Endodermal cell (in vitro differentiated cells): ENCODE measurements around the gene CDH26. TPM values are rescaled to one million over a fixed set of nuclear protein-coding genes. Genes with fewer than 3 reads are reported as not detected.

Experiments
- DNase-seq: peaks from one replicate; pipeline ENCODE4 v3.0.0-alpha.2; 2017
- H3K27ac ChIP-seq: 2 replicates; pipeline ENCODE4 v1.5.1; 2013; ENCODE audit warnings: mild to moderate bottlenecking, low read depth, low read length, moderate library complexity
- H3K27me3 ChIP-seq: 2 replicates; pipeline ENCODE4 v1.6.1; 2013; ENCODE audit warnings: mild to moderate bottlenecking, low read length, moderate library complexity; ENCODE audit not compliant: insufficient read depth, control insufficient read depth, poor library complexity, severe bottlenecking
- H3K36me3 ChIP-seq: 2 replicates; pipeline ENCODE4 v1.7.0; 2013; ENCODE audit warnings: mild to moderate bottlenecking, low read length, moderate library complexity; ENCODE audit not compliant: control insufficient read depth, insufficient read depth
- H3K4me1 ChIP-seq: one replicate; pipeline ENCODE4 v1.7.0; 2013; ENCODE audit warnings: low read length; ENCODE audit not compliant: control insufficient read depth, insufficient read depth
- H3K4me3 ChIP-seq: 2 replicates; pipeline ENCODE4 v1.5.1; 2013; ENCODE audit warnings: mild to moderate bottlenecking, low read length, moderate library complexity
- H3K9ac ChIP-seq: 2 replicates; pipeline ENCODE4 v1.6.1; 2013; ENCODE audit warnings: mild to moderate bottlenecking, low read length, moderate library complexity; ENCODE audit not compliant: poor library complexity, severe bottlenecking; ENCODE audit errors: extremely low read depth
- H3K9me3 ChIP-seq: 2 replicates; pipeline ENCODE4 v1.6.1; 2013; ENCODE audit warnings: mild to moderate bottlenecking, low read length, moderate library complexity; ENCODE audit not compliant: control insufficient read depth
- H3K27ac Mint-ChIP-seq: 2 replicates; pipeline ENCODE4 v1.8.0; 2020; ENCODE audit warnings: mixed read lengths
- H3K27me3 Mint-ChIP-seq: 2 replicates; pipeline ENCODE4 v1.8.0; 2021; ENCODE audit warnings: mild to moderate bottlenecking, mixed read lengths; ENCODE audit not compliant: insufficient read depth
- H3K36me3 Mint-ChIP-seq: 2 replicates; pipeline ENCODE4 v1.8.0; 2020; ENCODE audit warnings: low read depth, mixed read lengths
- H3K4me1 Mint-ChIP-seq: 2 replicates; pipeline ENCODE4 v1.8.0; 2020; ENCODE audit warnings: mixed read lengths
- H3K4me3 Mint-ChIP-seq: 2 replicates; pipeline ENCODE4 v1.8.0; 2020; ENCODE audit warnings: mild to moderate bottlenecking, moderate library complexity, mixed read lengths
- H3K9me3 Mint-ChIP-seq: 2 replicates; pipeline ENCODE4 v1.8.0; 2020; ENCODE audit warnings: mild to moderate bottlenecking, mixed read lengths
- WGBS, 2 experiments: methylation state at CpG; one replicate each; pipeline versions ENCODE4 v1.1.5 to v1.1.7; 2013; ENCODE audit warnings: missing lambda C conversion rate in 2 of 2, mixed read lengths in 1 of 2; ENCODE audit not compliant: insufficient coverage in 1 of 2, insufficient read length in 1 of 2; 5-methylcytosine and 5-hydroxymethylcytosine counted together
- total RNA-seq, 2 donors: library from RNA; stranded (reverse); fragmentation: NEBNext Ultra II Directional in 1 of 2; extraction: Animal tissue kit (Norgen Biotek cat#: 25700) in 1 of 2; gene quantifications; 2 replicates in 1 of 2; 3 replicates in 1 of 2; pipeline ENCODE4 v1.2.1, GENCODE V29; 2021
- TF ChIP-seq, protein P1 (sequence below): fragments of 200-600 bp; sonication (generic); conservative IDR thresholded peaks from 2 replicates; pipeline ENCODE4 v1.5.0; 2021; ENCODE audit warnings: antibody characterized with exemption, mild to moderate bottlenecking

CDH26 gene
- total RNA-seq, 2 donors from 2014 or later: 0.97 to 2.0 TPM

DNA sequence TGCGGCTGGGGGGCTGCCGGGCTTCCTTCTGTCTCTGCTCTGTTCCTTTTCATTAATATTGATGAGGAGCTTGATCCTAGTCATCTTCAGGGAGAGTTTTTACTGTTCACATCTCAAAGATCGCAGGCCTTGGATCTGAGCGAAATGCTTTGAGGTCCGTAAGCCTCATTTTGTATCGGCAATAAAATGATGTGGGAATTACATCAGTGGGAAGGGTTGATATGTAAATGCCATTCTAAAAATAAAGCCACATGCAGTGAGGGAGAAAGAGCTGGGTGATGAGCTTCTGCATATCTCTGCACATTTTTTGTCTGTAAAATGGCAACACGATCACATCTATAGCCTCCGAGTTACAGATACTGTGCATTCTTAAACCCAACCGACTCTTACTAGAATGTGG lies 24.9 kb downstream of the CDH26 start:
- H3K9ac ChIP-seq: no peak overlapping the region
- H3K27me3 ChIP-seq: no peaks in the 10 kb centered on the region
- no peak overlapping the region for H3K4me3 Mint-ChIP-seq
- TF ChIP-seq, protein P1, sequence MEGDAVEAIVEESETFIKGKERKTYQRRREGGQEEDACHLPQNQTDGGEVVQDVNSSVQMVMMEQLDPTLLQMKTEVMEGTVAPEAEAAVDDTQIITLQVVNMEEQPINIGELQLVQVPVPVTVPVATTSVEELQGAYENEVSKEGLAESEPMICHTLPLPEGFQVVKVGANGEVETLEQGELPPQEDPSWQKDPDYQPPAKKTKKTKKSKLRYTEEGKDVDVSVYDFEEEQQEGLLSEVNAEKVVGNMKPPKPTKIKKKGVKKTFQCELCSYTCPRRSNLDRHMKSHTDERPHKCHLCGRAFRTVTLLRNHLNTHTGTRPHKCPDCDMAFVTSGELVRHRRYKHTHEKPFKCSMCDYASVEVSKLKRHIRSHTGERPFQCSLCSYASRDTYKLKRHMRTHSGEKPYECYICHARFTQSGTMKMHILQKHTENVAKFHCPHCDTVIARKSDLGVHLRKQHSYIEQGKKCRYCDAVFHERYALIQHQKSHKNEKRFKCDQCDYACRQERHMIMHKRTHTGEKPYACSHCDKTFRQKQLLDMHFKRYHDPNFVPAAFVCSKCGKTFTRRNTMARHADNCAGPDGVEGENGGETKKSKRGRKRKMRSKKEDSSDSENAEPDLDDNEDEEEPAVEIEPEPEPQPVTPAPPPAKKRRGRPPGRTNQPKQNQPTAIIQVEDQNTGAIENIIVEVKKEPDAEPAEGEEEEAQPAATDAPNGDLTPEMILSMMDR: no peak
- 94 to 97% methylated on average over 4 to 7 of the region's 9 CpGs for WGBS, 2 experiments
- no peaks in the 10 kb centered on the region for H3K9me3 ChIP-seq
- H3K36me3 ChIP-seq: no peaks in the 10 kb centered on the region
- no peak overlapping the region for H3K27ac Mint-ChIP-seq
- H3K4me1 Mint-ChIP-seq: peaks cover 4% of the 10 kb centered on the region
- no peaks in the 10 kb centered on the region for H3K36me3 Mint-ChIP-seq
- H3K4me1 ChIP-seq: no peaks in the 10 kb centered on the region
- H3K27me3 Mint-ChIP-seq: no peaks in the 10 kb centered on the region
- no peak for DNase-seq
- no peak overlapping the region for H3K4me3 ChIP-seq
- H3K9me3 Mint-ChIP-seq: no peaks in the 10 kb centered on the region
- H3K27ac ChIP-seq: no peak overlapping the region

DNA sequence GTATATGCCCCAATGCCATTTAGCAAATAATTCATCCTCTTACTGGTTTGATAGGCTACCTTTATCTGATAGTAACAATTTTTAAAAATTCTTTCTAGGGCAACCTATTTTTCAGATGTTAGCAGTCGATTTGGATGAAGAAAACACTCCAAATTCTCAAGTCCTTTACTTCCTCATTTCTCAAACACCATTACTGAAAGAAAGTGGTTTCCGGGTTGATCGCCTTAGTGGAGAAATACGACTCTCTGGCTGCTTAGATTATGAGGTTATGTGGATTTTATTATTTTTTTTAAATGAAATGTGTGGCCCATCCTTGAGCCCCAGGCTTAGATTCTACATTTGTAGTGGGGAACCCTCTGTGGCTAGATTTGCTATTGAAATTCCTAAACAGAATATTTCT lies 26.3 kb downstream of the CDH26 start:
- no peak overlapping the region for H3K27ac Mint-ChIP-seq
- Histone ChIP-seq H3K9ac (no peak overlapping the region), H3K27me3 (no peaks in the 10 kb centered on the region), H3K36me3 (no peaks in the 10 kb centered on the region), H3K9me3 (no peaks in the 10 kb centered on the region), H3K27ac (no peak overlapping the region), H3K4me1 (no peaks in the 10 kb centered on the region), H3K4me3 (no peak overlapping the region)
- peaks cover 2% of the 10 kb centered on the region for H3K36me3 Mint-ChIP-seq
- no peak overlapping the region for H3K4me3 Mint-ChIP-seq
- no peaks in the 10 kb centered on the region for H3K27me3 Mint-ChIP-seq
- TF ChIP-seq, protein P1: no peak
- H3K9me3 Mint-ChIP-seq: no peaks in the 10 kb centered on the region
- WGBS, 2 experiments: 83% methylated on average over 4 of the region's 4 CpGs; no CpG with 5 or more reads in 1 of the 2 experiments
- no peak for DNase-seq
- H3K4me1 Mint-ChIP-seq: peaks cover 11% of the 10 kb centered on the region

DNA sequence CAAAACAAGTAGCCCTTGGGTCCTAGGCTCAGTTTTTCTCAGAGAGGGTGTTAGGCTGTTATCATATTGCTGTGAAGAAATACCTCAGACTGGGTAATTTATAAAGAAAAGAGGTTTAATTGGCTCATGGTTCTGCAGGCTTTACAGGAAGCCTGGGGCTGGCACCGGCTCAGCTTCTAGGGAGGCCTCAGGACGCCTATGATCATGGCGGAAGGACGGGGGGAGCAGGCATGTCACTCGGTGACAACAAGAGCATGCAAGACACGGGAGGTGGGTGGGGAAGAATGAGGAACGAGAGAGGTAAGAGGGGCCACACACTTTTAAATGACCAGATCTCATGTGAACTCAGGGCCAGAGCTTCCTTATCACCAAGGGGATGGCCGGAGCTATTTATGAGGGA lies 26.9 kb downstream of the CDH26 start:
- H3K27ac ChIP-seq: no peak overlapping the region
- WGBS, 2 experiments: 92 to 98% methylated on average over 8 of the region's 8 CpGs
- TF ChIP-seq, protein P1: no peak
- H3K9me3 ChIP-seq: no peaks in the 10 kb centered on the region
- no peaks in the 10 kb centered on the region for H3K27me3 ChIP-seq
- Mint-ChIP-seq H3K27ac (no peak overlapping the region), H3K27me3 (no peaks in the 10 kb centered on the region), H3K4me1 (peaks cover 11% of the 10 kb centered on the region), H3K4me3 (no peak overlapping the region), H3K9me3 (no peaks in the 10 kb centered on the region), H3K36me3 (peaks cover 2% of the 10 kb centered on the region)
- H3K4me3 ChIP-seq: no peak overlapping the region
- no peak for DNase-seq
- no peak overlapping the region for H3K9ac ChIP-seq
- H3K4me1 ChIP-seq: no peaks in the 10 kb centered on the region
- H3K36me3 ChIP-seq: no peaks in the 10 kb centered on the region
